K562 (cell line): ENCODE results near the gene PCBP3. TPM values are rescaled to one million over a fixed set of nuclear protein-coding genes. Genes with fewer than 3 reads are reported as not detected.

Experiments used
- CCAR2 ChIP-seq: fragments of 200-400 bp; formaldehyde crosslinking; IDR thresholded peaks from 2 replicates; pipeline ENCODE4 v1.6.1; 2017; ENCODE audit warnings: mild to moderate bottlenecking, low read depth, low read length
- DPF2 ChIP-seq: fragments of 450-650 bp; IDR thresholded peaks from 2 replicates; pipeline ENCODE4 v1.6.1; 2016
- HNRNPH1 ChIP-seq: fragments of 200-400 bp; formaldehyde crosslinking; optimal IDR thresholded peaks from 2 replicates; pipeline ENCODE3; 2017; ENCODE audit warnings: low read depth, mild to moderate bottlenecking, low read length, moderate library complexity
- NFRKB ChIP-seq: fragments of 450-650 bp; IDR thresholded peaks from 2 replicates; pipeline ENCODE4 v1.6.1; 2016; ENCODE audit warnings: low read depth
- NR4A1 ChIP-seq, 2 experiments: fragments of 250-450 bp in 1 of 2; fragments of 450-650 bp in 1 of 2; sonication (Bioruptor Pico) in 1 of 2; IDR thresholded peaks; 2 replicates each; pipeline versions ENCODE4 v1.4.0 to v1.6.1; 2016 to 2020; ENCODE audit warnings: mild to moderate bottlenecking in 2 of 2, missing compliant biosample characterization in 1 of 2, missing genetic modification characterization in 1 of 2, moderate library complexity in 1 of 2
- RAD21 ChIP-seq, 2 experiments: fragments of 250-450 bp in 1 of 2; fragments of 450-650 bp in 1 of 2; sonication (Bioruptor Pico) in 1 of 2; formaldehyde crosslinking in 1 of 2; IDR thresholded peaks in 1 of 2; conservative IDR thresholded peaks in 1 of 2; 2 replicates each; pipeline versions ENCODE4 v1.4.0 to v1.8.0; 2020 to 2022; ENCODE audit warnings: mild to moderate bottlenecking in 2 of 2, moderate library complexity in 1 of 2
- U2AF2 ChIP-seq: fragments of 200-400 bp; formaldehyde crosslinking; optimal IDR thresholded peaks from 2 replicates; pipeline ENCODE3; 2017; ENCODE audit warnings: low read depth, mild to moderate bottlenecking, low read length
- XRCC3 ChIP-seq: fragments of 450-650 bp; IDR thresholded peaks from 2 replicates; pipeline ENCODE4 v1.6.1; 2017; ENCODE audit warnings: mild to moderate bottlenecking, moderate library complexity
- YBX1 ChIP-seq: fragments of 450-650 bp; IDR thresholded peaks from 2 replicates; pipeline ENCODE4 v1.7.1; 2016; ENCODE audit warnings: mild to moderate bottlenecking
- ZBTB7A ChIP-seq: IDR thresholded peaks from 2 replicates; pipeline ENCODE4 v1.6.1; 2011; ENCODE audit warnings: low read depth, mild to moderate bottlenecking, low read length, moderate library complexity, borderline replicate concordance; ENCODE audit not compliant: control insufficient read depth
- ZFP30 ChIP-seq: fragments of 250-450 bp; sonication (Bioruptor Pico); IDR thresholded peaks from 2 replicates; pipeline ENCODE4 v1.8.0; 2022; ENCODE audit warnings: moderate library complexity, mild to moderate bottlenecking, inconsistent platforms, borderline replicate concordance
- polyA plus RNA-seq, 8 experiments: library from polyadenylated mRNA; depleted of rRNA in 4 of 8; stranded (reverse) in 5 of 8; unstranded in 3 of 8; fragments of >200 nt; fragmentation: Nextera tagmentation in 2 of 8; fragmentation: Illumina TruSeq in 1 of 8; extraction: Ambion mirVana in 2 of 8; extraction: Trizol in 1 of 8; gene quantifications; 2 replicates each; pipeline versions ENCODE4 v1.2.1 to v1.2.3, GENCODE V29; 2011 to 2014; ENCODE audit warnings: inconsistent platforms in 1 of 8, missing spikeins in 1 of 8
- total RNA-seq, 7 experiments: library from RNA; depleted of rRNA in 6 of 7; stranded (reverse); fragments of >200 nt in 6 of 7; fragmentation: Illumina TruSeq in 2 of 7; extraction: Trizol in 2 of 7; gene quantifications; 2 replicates each; pipeline versions ENCODE4 v1.2.1 to v1.2.3, GENCODE V29; 2011 to 2021; ENCODE audit warnings: low replicate concordance in 1 of 7
- TF ChIP-seq, protein P1 (sequence below), 2 experiments: fragments of 450-650 bp; formaldehyde crosslinking in 1 of 2; IDR thresholded peaks; 2 replicates each; pipeline versions ENCODE4 v1.4.0 to v1.6.1; 2014 to 2020; ENCODE audit warnings: mild to moderate bottlenecking in 2 of 2, borderline replicate concordance in 1 of 2, low read depth in 1 of 2
- TF ChIP-seq, protein P2 (sequence below): fragments of 200-800 bp; sonication (Bioruptor generic); IDR thresholded peaks from 2 replicates; pipeline ENCODE4 v1.6.1; 2016; ENCODE audit warnings: missing genetic modification characterization, missing compliant biosample characterization

PCBP3 gene
- total and polyA plus RNA-seq, 9 of the 15 experiments (the other 6 are each of a cell fraction or from before 2014, with no cell fraction given) = 0.18 TPM; not detected in 8

DNA sequence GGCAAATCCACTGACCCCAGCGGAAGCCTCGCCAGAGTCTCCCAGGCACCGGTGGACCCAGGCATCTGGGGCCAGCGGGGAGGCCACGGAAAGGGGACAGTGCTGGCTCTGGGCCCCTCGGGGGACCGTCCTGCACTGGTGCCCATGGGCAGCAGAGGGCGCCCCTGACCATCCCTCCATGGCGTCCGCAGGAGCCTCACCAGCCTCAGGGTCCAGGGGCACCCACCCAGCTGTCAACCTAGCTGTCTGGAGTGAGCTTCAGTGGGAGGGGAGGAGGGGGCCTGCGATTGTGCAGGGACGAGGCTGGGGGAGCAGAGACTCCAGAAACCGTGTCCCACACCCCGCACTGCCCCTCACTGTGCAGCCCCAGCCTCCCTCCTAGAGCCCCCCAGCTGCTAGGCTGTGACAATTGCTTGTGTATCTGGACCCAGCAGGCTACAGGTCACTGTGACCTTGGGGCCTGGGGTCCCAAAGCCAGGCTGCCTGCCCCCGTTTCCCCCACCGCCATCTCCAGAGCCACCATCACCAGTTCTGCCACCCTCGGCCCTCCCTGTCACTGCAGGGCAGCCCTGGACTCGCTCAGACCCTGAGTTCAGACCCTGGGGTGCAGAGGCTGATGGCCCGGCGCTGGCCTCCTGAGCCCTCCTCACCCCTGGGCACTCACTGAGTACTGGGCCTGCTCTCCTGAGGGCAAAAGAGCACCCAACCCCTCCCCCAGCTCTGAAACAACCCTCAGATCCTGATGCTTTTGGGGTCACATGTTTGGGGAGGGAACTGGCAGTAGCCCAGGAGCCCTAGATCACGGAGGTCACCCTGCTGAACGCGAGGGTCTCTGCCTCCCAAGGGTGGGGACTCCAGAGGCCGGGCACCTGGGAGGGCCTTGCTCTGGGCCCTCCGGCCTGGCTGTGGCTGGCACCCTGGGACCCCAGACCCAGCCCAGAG is 327.4 kb downstream of the PCBP3 start (continued):
- TF ChIP-seq, protein P1, sequence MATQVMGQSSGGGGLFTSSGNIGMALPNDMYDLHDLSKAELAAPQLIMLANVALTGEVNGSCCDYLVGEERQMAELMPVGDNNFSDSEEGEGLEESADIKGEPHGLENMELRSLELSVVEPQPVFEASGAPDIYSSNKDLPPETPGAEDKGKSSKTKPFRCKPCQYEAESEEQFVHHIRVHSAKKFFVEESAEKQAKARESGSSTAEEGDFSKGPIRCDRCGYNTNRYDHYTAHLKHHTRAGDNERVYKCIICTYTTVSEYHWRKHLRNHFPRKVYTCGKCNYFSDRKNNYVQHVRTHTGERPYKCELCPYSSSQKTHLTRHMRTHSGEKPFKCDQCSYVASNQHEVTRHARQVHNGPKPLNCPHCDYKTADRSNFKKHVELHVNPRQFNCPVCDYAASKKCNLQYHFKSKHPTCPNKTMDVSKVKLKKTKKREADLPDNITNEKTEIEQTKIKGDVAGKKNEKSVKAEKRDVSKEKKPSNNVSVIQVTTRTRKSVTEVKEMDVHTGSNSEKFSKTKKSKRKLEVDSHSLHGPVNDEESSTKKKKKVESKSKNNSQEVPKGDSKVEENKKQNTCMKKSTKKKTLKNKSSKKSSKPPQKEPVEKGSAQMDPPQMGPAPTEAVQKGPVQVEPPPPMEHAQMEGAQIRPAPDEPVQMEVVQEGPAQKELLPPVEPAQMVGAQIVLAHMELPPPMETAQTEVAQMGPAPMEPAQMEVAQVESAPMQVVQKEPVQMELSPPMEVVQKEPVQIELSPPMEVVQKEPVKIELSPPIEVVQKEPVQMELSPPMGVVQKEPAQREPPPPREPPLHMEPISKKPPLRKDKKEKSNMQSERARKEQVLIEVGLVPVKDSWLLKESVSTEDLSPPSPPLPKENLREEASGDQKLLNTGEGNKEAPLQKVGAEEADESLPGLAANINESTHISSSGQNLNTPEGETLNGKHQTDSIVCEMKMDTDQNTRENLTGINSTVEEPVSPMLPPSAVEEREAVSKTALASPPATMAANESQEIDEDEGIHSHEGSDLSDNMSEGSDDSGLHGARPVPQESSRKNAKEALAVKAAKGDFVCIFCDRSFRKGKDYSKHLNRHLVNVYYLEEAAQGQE (IDR thresholded peaks at IDR 0.05; ENCODE audit: borderline replicate concordance) = peak; percentile 80
- TF ChIP-seq, protein P1 (CRISPR knock-in tag; IDR thresholded peaks at IDR 0.05; ENCODE audit: low read depth) = no peak
- TF ChIP-seq XRCC3 (no peak), YBX1 (no peak), NR4A1 (CRISPR knock-in tag; IDR thresholded peaks at IDR 0.05) (no peak), NR4A1 (tag; IDR thresholded peaks at IDR 0.05) (no peak), HNRNPH1 (no peak), CCAR2 (no peak), ZFP30 (CRISPR knock-in tag) (no peak), NFRKB (no peak), ZBTB7A (peak; percentile 50; the same call in 1 of the 2 replicates), RAD21 (CRISPR knock-in tag; conservative IDR thresholded peaks at IDR 0.05 in 1 of 2, IDR thresholded peaks at IDR 0.05 in 1 of 2) (peak; percentile 68 to 90), DPF2 (no peak), U2AF2 (no peak)
- TF ChIP-seq, protein P2, sequence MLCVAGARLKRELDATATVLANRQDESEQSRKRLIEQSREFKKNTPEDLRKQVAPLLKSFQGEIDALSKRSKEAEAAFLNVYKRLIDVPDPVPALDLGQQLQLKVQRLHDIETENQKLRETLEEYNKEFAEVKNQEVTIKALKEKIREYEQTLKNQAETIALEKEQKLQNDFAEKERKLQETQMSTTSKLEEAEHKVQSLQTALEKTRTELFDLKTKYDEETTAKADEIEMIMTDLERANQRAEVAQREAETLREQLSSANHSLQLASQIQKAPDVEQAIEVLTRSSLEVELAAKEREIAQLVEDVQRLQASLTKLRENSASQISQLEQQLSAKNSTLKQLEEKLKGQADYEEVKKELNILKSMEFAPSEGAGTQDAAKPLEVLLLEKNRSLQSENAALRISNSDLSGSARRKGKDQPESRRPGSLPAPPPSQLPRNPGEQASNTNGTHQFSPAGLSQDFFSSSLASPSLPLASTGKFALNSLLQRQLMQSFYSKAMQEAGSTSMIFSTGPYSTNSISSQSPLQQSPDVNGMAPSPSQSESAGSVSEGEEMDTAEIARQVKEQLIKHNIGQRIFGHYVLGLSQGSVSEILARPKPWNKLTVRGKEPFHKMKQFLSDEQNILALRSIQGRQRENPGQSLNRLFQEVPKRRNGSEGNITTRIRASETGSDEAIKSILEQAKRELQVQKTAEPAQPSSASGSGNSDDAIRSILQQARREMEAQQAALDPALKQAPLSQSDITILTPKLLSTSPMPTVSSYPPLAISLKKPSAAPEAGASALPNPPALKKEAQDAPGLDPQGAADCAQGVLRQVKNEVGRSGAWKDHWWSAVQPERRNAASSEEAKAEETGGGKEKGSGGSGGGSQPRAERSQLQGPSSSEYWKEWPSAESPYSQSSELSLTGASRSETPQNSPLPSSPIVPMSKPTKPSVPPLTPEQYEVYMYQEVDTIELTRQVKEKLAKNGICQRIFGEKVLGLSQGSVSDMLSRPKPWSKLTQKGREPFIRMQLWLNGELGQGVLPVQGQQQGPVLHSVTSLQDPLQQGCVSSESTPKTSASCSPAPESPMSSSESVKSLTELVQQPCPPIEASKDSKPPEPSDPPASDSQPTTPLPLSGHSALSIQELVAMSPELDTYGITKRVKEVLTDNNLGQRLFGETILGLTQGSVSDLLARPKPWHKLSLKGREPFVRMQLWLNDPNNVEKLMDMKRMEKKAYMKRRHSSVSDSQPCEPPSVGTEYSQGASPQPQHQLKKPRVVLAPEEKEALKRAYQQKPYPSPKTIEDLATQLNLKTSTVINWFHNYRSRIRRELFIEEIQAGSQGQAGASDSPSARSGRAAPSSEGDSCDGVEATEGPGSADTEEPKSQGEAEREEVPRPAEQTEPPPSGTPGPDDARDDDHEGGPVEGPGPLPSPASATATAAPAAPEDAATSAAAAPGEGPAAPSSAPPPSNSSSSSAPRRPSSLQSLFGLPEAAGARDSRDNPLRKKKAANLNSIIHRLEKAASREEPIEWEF = no peak
